GM23338 (cell line): ENCODE data around the gene BBLN.

Source experiments
- EZH2phosphoT487 ChIP-seq: fragments of 200-600 bp; sonication (generic); IDR thresholded peaks from one replicate; pipeline ENCODE4 v1.8.1; 2018; ENCODE audit warnings: antibody characterized with exemption; ENCODE audit not compliant: unreplicated experiment
- TF ChIP-seq, protein P1 (sequence below): IDR thresholded peaks from one replicate; pipeline ENCODE4 v1.6.1; 2018; ENCODE audit warnings: antibody characterized with exemption; ENCODE audit not compliant: unreplicated experiment

DNA sequence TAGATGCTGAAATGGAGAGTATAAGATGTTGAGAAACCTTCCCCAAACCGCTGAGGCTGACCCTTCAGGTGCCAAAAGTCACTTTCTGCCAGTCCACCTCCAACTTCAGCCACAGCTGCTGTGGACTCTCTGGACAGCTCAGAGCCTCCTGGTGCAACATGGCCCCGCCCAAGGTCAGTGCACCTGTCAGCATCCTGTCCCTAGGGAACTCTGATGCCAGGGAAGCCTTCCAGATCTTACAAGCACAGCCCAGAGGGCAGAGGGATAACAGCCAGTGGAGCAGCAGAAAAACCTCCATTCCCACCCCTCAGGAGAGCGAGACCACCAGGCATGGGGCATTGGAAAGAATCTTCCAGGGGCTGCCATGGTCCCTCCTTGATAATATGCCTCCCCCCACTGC lies 22.1 kb upstream of the BBLN start:
- no peak for TF ChIP-seq EZH2phosphoT487
- TF ChIP-seq, protein P1, sequence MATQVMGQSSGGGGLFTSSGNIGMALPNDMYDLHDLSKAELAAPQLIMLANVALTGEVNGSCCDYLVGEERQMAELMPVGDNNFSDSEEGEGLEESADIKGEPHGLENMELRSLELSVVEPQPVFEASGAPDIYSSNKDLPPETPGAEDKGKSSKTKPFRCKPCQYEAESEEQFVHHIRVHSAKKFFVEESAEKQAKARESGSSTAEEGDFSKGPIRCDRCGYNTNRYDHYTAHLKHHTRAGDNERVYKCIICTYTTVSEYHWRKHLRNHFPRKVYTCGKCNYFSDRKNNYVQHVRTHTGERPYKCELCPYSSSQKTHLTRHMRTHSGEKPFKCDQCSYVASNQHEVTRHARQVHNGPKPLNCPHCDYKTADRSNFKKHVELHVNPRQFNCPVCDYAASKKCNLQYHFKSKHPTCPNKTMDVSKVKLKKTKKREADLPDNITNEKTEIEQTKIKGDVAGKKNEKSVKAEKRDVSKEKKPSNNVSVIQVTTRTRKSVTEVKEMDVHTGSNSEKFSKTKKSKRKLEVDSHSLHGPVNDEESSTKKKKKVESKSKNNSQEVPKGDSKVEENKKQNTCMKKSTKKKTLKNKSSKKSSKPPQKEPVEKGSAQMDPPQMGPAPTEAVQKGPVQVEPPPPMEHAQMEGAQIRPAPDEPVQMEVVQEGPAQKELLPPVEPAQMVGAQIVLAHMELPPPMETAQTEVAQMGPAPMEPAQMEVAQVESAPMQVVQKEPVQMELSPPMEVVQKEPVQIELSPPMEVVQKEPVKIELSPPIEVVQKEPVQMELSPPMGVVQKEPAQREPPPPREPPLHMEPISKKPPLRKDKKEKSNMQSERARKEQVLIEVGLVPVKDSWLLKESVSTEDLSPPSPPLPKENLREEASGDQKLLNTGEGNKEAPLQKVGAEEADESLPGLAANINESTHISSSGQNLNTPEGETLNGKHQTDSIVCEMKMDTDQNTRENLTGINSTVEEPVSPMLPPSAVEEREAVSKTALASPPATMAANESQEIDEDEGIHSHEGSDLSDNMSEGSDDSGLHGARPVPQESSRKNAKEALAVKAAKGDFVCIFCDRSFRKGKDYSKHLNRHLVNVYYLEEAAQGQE: no peak
